Bronchial epithelial cell (primary cell): ENCODE data around the gene RERG. TPM values are rescaled to one million over a fixed set of nuclear protein-coding genes. Genes with fewer than 3 reads are reported as not detected.
"Not testable (repeated sequence)": the region's sequence is repeated elsewhere in the genome, so short reads cannot be mapped to it uniquely, and the experiment has no call there.

Experiments used
- DNase-seq: peaks from one replicate; pipeline ENCODE4 v3.0.0-alpha.2; 2010; ENCODE audit warnings: low read depth
- FAIRE-seq: peaks from 2 replicates; lab custom pipeline; 2011; peaks lifted over from hg19 to GRCh38; lab: Jason Lieb, UNC
- H3K27me3 ChIP-seq: 2 replicates; pipeline ENCODE4 v1.5.1; 2011; ENCODE audit warnings: low read length; ENCODE audit not compliant: control insufficient read depth, insufficient read depth
- H3K36me3 ChIP-seq: 2 replicates; pipeline ENCODE4 v1.5.1; 2011; ENCODE audit warnings: low read length; ENCODE audit not compliant: control insufficient read depth, insufficient read depth
- H3K4me3 ChIP-seq: 2 replicates; pipeline ENCODE4 v1.5.1; 2011; ENCODE audit warnings: mild to moderate bottlenecking, low read depth, low read length, control low read depth
- CTCF ChIP-seq: IDR thresholded peaks from 2 replicates; pipeline ENCODE4 v1.5.1; 2011; ENCODE audit warnings: mild to moderate bottlenecking, moderate library complexity, low read length, control low read depth, inconsistent platforms; ENCODE audit not compliant: insufficient read depth, severe bottlenecking
- total RNA-seq: library from RNA; depleted of rRNA; stranded (reverse); fragments of >200 nt; gene quantifications from 2 replicates; pipeline ENCODE4 v1.2.1, GENCODE V29; 2014

RERG gene
- total RNA-seq, 1 donor from 2014 or later: 0.53 TPM

- Histone ChIP-seq H3K27me3 (no peaks in the 10 kb centered on the region), H3K36me3 (no peaks in the 10 kb centered on the region), H3K4me3 (no peak overlapping the region)
- TF ChIP-seq CTCF: no peak
- no peak for FAIRE-seq
- DNase-seq: no peak
Measured at GRCh38 chr12:15115434-15115833, 105.8 kb downstream of the RERG start.

- TF ChIP-seq CTCF: no peak
- no peak for FAIRE-seq
Measured at GRCh38 chr12:15114501-15114900, 106.7 kb downstream of the RERG start.

GRCh38 chr12:15092826-15093225 is 128.4 kb downstream of the RERG start:
- Histone ChIP-seq H3K27me3 (no peaks in the 10 kb centered on the region), H3K36me3 (no peaks in the 10 kb centered on the region), H3K4me3 (no peak overlapping the region)
- DNase-seq (no peak), FAIRE-seq (no peak)
- no peak for TF ChIP-seq CTCF

More at GRCh38 chr12:15114501-15114900, 106.7 kb downstream of the RERG start:
- Histone ChIP-seq H3K36me3 (no peaks in the 10 kb centered on the region), H3K4me3 (no peak overlapping the region), H3K27me3 (no peaks in the 10 kb centered on the region)
- no peak for DNase-seq

GRCh38 chr12:15090441-15090840 is 130.8 kb downstream of the RERG start:
- TF ChIP-seq CTCF: no peak
- H3K4me3 ChIP-seq: no peak overlapping the region
- DNase-seq: no peak
- FAIRE-seq: no peak
- no peaks in the 10 kb centered on the region for H3K36me3 ChIP-seq
- H3K27me3 ChIP-seq: no peaks in the 10 kb centered on the region

GRCh38 chr12:15088105-15088504 is 133.1 kb downstream of the RERG start:
- FAIRE-seq: no peak
- no peaks in the 10 kb centered on the region for H3K27me3 ChIP-seq
- no peak for TF ChIP-seq CTCF
- H3K36me3 ChIP-seq: no peaks in the 10 kb centered on the region
- DNase-seq: no peak
- H3K4me3 ChIP-seq: no peak overlapping the region

- H3K4me3 ChIP-seq, H3K27me3 ChIP-seq, H3K36me3 ChIP-seq, FAIRE-seq, DNase-seq: not testable (repeated sequence)
Measured at GRCh38 chr12:15077751-15078150, 143.5 kb downstream of the RERG start.
